ENCODE results near the gene KCNAB2. TPM values are rescaled to one million over a fixed set of nuclear protein-coding genes. Genes with fewer than 3 reads are reported as not detected.
A peak's percentile ranks its signal among the peaks of the same experiment; 100 is the strongest.

The KCNAB2 gene
- total RNA-seq, 1 donor = 4.0 TPM

GRCh38 chr1:6077919-6078318 is 32.2 kb downstream of the KCNAB2 start:
- TF ChIP-seq CTCF (IDR thresholded peaks at IDR 0.05; ENCODE audit: insufficient read depth, low read length) = no peak
- no peak for DNase-seq (ENCODE audit: low read depth)
- no peak overlapping the region for H3K4me3 ChIP-seq (ENCODE audit: low read depth, low read length)

- TF ChIP-seq CTCF (IDR thresholded peaks at IDR 0.05; ENCODE audit: insufficient read depth, low read length) = no peak
- H3K4me3 ChIP-seq (ENCODE audit: low read depth, low read length) = no peak overlapping the region
- no peak for DNase-seq (ENCODE audit: low read depth)
Observed at GRCh38 chr1:6080469-6080868, 34.8 kb downstream of the KCNAB2 start.

- TF ChIP-seq CTCF (IDR thresholded peaks at IDR 0.05; ENCODE audit: insufficient read depth, low read length) = no peak
- H3K4me3 ChIP-seq (ENCODE audit: low read depth, low read length) = no peak overlapping the region
- no peak for DNase-seq (ENCODE audit: low read depth)
Observed at GRCh38 chr1:6081901-6082300, 36.2 kb downstream of the KCNAB2 start.

GRCh38 chr1:6082430-6082971 is 36.8 kb downstream of the KCNAB2 start:
- H3K4me3 ChIP-seq (ENCODE audit: low read depth, low read length) = no peak overlapping the region
- peak; percentile 47 for TF ChIP-seq CTCF (IDR thresholded peaks at IDR 0.05; ENCODE audit: insufficient read depth, low read length)
- DNase-seq (ENCODE audit: low read depth) = peak; percentile 58

GRCh38 chr1:6083385-6083784 is 37.7 kb downstream of the KCNAB2 start:
- TF ChIP-seq CTCF (IDR thresholded peaks at IDR 0.05; ENCODE audit: insufficient read depth, low read length) = no peak
- H3K4me3 ChIP-seq (ENCODE audit: low read depth, low read length) = no peak overlapping the region
- DNase-seq (ENCODE audit: low read depth) = no peak

- no peak for TF ChIP-seq CTCF (IDR thresholded peaks at IDR 0.05; ENCODE audit: insufficient read depth, low read length)
- DNase-seq (ENCODE audit: low read depth) = peak; percentile 21
- no peak overlapping the region for H3K4me3 ChIP-seq (ENCODE audit: low read depth, low read length)
Observed at GRCh38 chr1:6083801-6084446, 38.2 kb downstream of the KCNAB2 start.

Measured in fibroblast of the aortic adventitia (primary cell).